ENCODE results near the gene LMX1B. TPM values are rescaled to one million over a fixed set of nuclear protein-coding genes. Genes with fewer than 3 reads are reported as not detected.

LMX1B gene
- total RNA-seq, 1 experiment from 2014 or later, result 2.6 TPM

- ChIA-PET POLR2A (no interaction called here), CTCF (no interaction called here)
- DNase-seq (ENCODE audit: low read depth, low spot score) (no peak), ATAC-seq (no peak)
- no peaks in the 10 kb centered on the region for H3K9me3 ChIP-seq (ENCODE audit: control insufficient read depth, insufficient read depth, low read depth, low read length)
- H3K27ac ChIP-seq (ENCODE audit: low read length), result no peak overlapping the region
- H3K4me1 ChIP-seq (ENCODE audit: control insufficient read depth, insufficient read depth, low read length), result no peaks in the 10 kb centered on the region
- TF ChIP-seq SIN3A (IDR thresholded peaks at IDR 0.05; ENCODE audit: borderline replicate concordance, insufficient read depth, low read depth, low read length) (no peak), REST (IDR thresholded peaks at IDR 0.05; ENCODE audit: insufficient read depth in 1 of 2, low read depth in 2 of 2, low read length in 1 of 2) (no peak), POLR2AphosphoS5 (IDR thresholded peaks at IDR 0.05; ENCODE audit: low read depth, low read length) (no peak), CTCF (IDR thresholded peaks at IDR 0.05) (no peak), TCF7L2 (IDR thresholded peaks at IDR 0.05; ENCODE audit: low read depth, low read length) (no peak)
- H3K36me3 ChIP-seq (ENCODE audit: control insufficient read depth, insufficient read depth, low read length), result no peaks in the 10 kb centered on the region
- no peak overlapping the region for H3K4me3 ChIP-seq (ENCODE audit: low read depth in 2 of 2, low read length in 2 of 2)
- H3K27me3 ChIP-seq (ENCODE audit: control insufficient read depth, insufficient read depth, low read length), result no peaks in the 10 kb centered on the region
- in situ Hi-C loops (cut with HindIII; ENCODE audit: low pct_unique_long_range_greater_than_20kb, low sequenced_read_pairs), result no loop called here
- intact Hi-C loops (cut with micrococcal nuclease; ENCODE audit: unreplicated experiment), result no loop called here
- no TSS peak for BruUV-seq (replicated peaks)
These were observed 44.6 kb downstream of the LMX1B start for GRCh38 chr9:126658201-126658825.

- no peak for ATAC-seq
- Histone ChIP-seq H3K36me3 (ENCODE audit: control insufficient read depth, insufficient read depth, low read length) (no peaks in the 10 kb centered on the region), H3K4me3 (ENCODE audit: low read depth in 2 of 2, low read length in 2 of 2) (no peak overlapping the region), H3K27me3 (ENCODE audit: control insufficient read depth, insufficient read depth, low read length) (no peaks in the 10 kb centered on the region), H3K4me1 (ENCODE audit: control insufficient read depth, insufficient read depth, low read length) (no peaks in the 10 kb centered on the region), H3K9me3 (ENCODE audit: control insufficient read depth, insufficient read depth, low read depth, low read length) (no peaks in the 10 kb centered on the region), H3K27ac (ENCODE audit: low read length) (no peak overlapping the region)
- POLR2A ChIA-PET, result no interaction called here
- BruUV-seq (replicated peaks), result no TSS peak
- no peak for DNase-seq (ENCODE audit: low read depth, low spot score)
- CTCF ChIA-PET, result no interaction called here
- in situ Hi-C loops (cut with HindIII; ENCODE audit: low pct_unique_long_range_greater_than_20kb, low sequenced_read_pairs), result no loop called here
- intact Hi-C loops (cut with micrococcal nuclease; ENCODE audit: unreplicated experiment), result no loop called here
- TF ChIP-seq SIN3A (IDR thresholded peaks at IDR 0.05; ENCODE audit: borderline replicate concordance, insufficient read depth, low read depth, low read length) (no peak), TCF7L2 (IDR thresholded peaks at IDR 0.05; ENCODE audit: low read depth, low read length) (no peak), POLR2AphosphoS5 (IDR thresholded peaks at IDR 0.05; ENCODE audit: low read depth, low read length) (no peak), REST (IDR thresholded peaks at IDR 0.05; ENCODE audit: insufficient read depth in 1 of 2, low read depth in 2 of 2, low read length in 1 of 2) (no peak), CTCF (IDR thresholded peaks at IDR 0.05) (no peak)
These were observed 45.3 kb downstream of the LMX1B start for GRCh38 chr9:126658956-126659555.
